ENCODE results near the gene POT1. TPM values are rescaled to one million over a fixed set of nuclear protein-coding genes. Genes with fewer than 3 reads are reported as not detected.

Gene POT1
- total RNA-seq, 2 experiments from 2014 or later: 31.4 to 32.8 TPM

DNA sequence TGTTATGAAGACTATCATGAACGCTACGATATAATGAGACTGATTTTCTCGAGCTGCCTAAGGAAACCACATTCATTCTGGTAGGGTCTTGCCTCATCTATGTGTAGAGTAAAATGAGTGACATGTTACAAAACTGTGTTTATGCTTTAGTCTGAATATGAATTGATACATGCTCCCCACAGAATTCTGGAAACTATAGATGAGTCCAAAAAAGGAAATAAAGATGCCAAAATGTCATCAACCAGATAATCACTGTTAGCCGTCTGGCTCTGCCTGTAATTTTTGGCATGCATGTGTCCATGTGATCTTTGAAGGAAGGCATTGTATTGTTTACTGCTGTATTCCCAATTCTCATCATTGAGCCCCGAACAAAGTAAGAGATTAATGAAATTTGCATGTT, 121.4 kb downstream of the POT1 start:
- DNase-seq (no peak), ATAC-seq (no peak)
- POLR2A ChIA-PET: no interaction called here
- Mint-ChIP-seq H3K27ac (no peak overlapping the region), H3K4me1 (ENCODE audit: low read depth) (no peaks in the 10 kb centered on the region), H3K36me3 (ENCODE audit: low read depth) (no peaks in the 10 kb centered on the region), H3K9me3 (no peaks in the 10 kb centered on the region), H3K27me3 (peaks cover 6% of the 10 kb centered on the region), H3K4me3 (no peak overlapping the region)
- TF ChIP-seq, protein P1, sequence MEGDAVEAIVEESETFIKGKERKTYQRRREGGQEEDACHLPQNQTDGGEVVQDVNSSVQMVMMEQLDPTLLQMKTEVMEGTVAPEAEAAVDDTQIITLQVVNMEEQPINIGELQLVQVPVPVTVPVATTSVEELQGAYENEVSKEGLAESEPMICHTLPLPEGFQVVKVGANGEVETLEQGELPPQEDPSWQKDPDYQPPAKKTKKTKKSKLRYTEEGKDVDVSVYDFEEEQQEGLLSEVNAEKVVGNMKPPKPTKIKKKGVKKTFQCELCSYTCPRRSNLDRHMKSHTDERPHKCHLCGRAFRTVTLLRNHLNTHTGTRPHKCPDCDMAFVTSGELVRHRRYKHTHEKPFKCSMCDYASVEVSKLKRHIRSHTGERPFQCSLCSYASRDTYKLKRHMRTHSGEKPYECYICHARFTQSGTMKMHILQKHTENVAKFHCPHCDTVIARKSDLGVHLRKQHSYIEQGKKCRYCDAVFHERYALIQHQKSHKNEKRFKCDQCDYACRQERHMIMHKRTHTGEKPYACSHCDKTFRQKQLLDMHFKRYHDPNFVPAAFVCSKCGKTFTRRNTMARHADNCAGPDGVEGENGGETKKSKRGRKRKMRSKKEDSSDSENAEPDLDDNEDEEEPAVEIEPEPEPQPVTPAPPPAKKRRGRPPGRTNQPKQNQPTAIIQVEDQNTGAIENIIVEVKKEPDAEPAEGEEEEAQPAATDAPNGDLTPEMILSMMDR (IDR thresholded peaks at IDR 0.05): no peak
- intact Hi-C loops (cut with micrococcal nuclease): no loop called here
- CTCF ChIA-PET: no interaction called here

DNA sequence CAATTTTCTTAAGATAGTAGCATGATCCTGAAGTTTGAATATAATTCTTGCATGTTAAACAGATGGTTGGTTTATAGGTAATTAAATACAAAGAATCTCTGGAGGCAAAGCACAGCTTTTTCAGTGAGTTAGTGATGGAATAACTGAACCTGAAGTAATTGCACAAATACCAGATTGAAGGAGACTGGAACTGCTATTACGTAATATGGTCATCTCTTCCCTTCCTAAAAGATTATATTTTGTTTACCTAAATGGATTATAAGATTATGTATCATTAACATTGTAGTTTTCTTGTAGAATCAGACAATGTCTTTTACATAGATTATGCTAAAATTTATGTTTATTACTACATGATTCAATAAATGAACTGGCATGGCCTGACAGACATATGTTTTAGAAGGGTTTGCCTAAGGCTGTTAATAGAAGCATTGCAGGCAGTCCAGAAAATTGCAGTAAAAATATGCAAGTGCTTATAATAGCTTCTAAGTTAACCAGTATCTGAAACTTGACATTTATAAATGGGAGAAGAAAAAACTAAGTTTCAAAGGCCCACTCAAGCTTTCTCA, 128.2 kb downstream of the POT1 start:
- Mint-ChIP-seq H3K9me3 (peaks cover 2% of the 10 kb centered on the region), H3K27me3 (peaks cover 3% of the 10 kb centered on the region), H3K27ac (no peak overlapping the region), H3K4me1 (ENCODE audit: low read depth) (no peaks in the 10 kb centered on the region), H3K4me3 (no peak overlapping the region), H3K36me3 (ENCODE audit: low read depth) (no peaks in the 10 kb centered on the region)
- DNase-seq (no peak), ATAC-seq (no peak)
- intact Hi-C loops (cut with micrococcal nuclease): no loop called here
- CTCF ChIA-PET: no interaction called here
- TF ChIP-seq, protein P1 (IDR thresholded peaks at IDR 0.05): no peak
- POLR2A ChIA-PET: no interaction called here

DNA sequence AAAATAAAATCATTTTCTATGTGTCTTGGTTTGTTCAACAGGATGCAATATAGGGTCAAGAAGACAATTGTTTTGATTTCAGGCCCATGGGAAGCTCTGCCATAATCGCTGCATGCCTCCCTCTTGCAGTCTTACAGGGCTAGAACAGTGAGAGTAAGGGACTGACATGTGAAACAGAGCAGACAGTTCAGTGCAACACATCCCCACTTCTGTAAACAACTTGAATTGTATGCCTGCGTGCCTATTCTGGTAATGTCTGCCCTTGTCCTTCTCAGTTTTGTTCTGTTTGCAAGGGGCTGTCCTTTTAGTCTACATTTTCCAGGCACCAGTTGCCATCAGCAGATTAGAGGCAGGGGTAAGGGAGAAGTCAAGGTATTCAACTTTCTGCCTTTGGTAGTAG, 129.2 kb downstream of the POT1 start:
- ChIA-PET POLR2A (no interaction called here), CTCF (no interaction called here)
- TF ChIP-seq, protein P1 (IDR thresholded peaks at IDR 0.05): no peak
- H3K36me3 Mint-ChIP-seq (ENCODE audit: low read depth): no peaks in the 10 kb centered on the region
- H3K27ac Mint-ChIP-seq: no peak overlapping the region
- ATAC-seq (no peak), DNase-seq (no peak)
- no peaks in the 10 kb centered on the region for H3K4me1 Mint-ChIP-seq (ENCODE audit: low read depth)
- H3K4me3 Mint-ChIP-seq: no peak overlapping the region
- H3K9me3 Mint-ChIP-seq: peaks cover 2% of the 10 kb centered on the region
- H3K27me3 Mint-ChIP-seq: peaks cover 3% of the 10 kb centered on the region
- intact Hi-C loops (cut with micrococcal nuclease): no loop called here

DNA sequence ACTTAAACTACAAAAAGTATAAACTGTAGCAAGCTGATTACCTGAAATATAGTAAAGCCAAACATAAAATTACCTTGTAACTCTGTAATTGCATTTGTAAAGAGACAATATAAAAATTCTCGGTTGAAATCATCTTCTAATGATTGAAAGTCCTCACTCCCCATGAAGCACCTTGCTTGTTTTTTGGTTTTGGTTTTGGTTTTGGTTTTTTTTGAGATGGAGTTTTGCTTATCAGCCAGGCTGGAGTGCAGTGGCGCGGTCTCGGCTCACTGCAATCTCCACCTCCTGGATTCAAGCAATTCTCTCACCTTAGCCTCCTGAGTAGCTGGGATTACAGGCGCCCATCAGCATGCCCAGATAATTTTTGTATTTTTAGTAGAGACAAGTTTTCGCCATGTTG, 130.2 kb downstream of the POT1 start:
- Mint-ChIP-seq H3K4me1 (ENCODE audit: low read depth) (no peaks in the 10 kb centered on the region), H3K27me3 (peaks cover 3% of the 10 kb centered on the region), H3K4me3 (no peak overlapping the region), H3K36me3 (ENCODE audit: low read depth) (no peaks in the 10 kb centered on the region), H3K9me3 (peaks cover 2% of the 10 kb centered on the region), H3K27ac (no peak overlapping the region)
- CTCF ChIA-PET: no interaction called here
- TF ChIP-seq, protein P1 (IDR thresholded peaks at IDR 0.05): no peak
- DNase-seq (no peak), ATAC-seq (no peak)
- POLR2A ChIA-PET: no interaction called here
- intact Hi-C loops (cut with micrococcal nuclease): no loop called here

DNA sequence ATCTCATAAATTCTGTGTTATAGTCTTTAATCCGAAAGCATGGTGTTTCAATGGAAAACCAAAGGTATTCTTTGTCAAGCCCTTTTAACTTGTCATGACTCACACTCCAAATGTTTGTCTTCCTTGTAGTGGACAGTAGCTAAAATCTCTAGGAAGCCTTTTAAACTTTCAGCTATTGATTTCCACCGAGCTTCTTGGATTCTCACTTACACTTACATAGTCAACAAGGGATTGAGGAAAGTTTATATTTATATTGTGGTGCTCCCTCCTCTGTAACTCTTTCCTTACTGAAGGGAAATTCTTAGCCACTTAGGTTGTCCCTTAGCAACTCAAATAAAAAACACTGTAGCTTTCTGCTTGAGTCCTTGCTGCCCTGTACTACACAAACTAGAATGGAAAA, 132.9 kb downstream of the POT1 start:
- H3K4me3 Mint-ChIP-seq: no peak overlapping the region
- H3K9me3 Mint-ChIP-seq: peaks cover 2% of the 10 kb centered on the region
- H3K27ac Mint-ChIP-seq: no peak overlapping the region
- no peaks in the 10 kb centered on the region for H3K4me1 Mint-ChIP-seq (ENCODE audit: low read depth)
- TF ChIP-seq, protein P1 (IDR thresholded peaks at IDR 0.05): no peak
- H3K36me3 Mint-ChIP-seq (ENCODE audit: low read depth): no peaks in the 10 kb centered on the region
- DNase-seq: no peak
- intact Hi-C loops (cut with micrococcal nuclease): no loop called here
- ChIA-PET POLR2A (no interaction called here), CTCF (no interaction called here)
- no peak for ATAC-seq
- peaks cover 5% of the 10 kb centered on the region for H3K27me3 Mint-ChIP-seq

Measured in activated CD8-positive, alpha-beta T cell treated with anti-CD3 and anti-CD28 coated beads for 36 hours (primary cell).